ENCODE results near the gene GRK3. TPM values are rescaled to one million over a fixed set of nuclear protein-coding genes. Genes with fewer than 3 reads are reported as not detected.

The GRK3 gene
- total and polyA plus RNA-seq, 2 of the 4 experiments (the other 2 are of a cell fraction): 0.58 to 1.6 TPM

DNA sequence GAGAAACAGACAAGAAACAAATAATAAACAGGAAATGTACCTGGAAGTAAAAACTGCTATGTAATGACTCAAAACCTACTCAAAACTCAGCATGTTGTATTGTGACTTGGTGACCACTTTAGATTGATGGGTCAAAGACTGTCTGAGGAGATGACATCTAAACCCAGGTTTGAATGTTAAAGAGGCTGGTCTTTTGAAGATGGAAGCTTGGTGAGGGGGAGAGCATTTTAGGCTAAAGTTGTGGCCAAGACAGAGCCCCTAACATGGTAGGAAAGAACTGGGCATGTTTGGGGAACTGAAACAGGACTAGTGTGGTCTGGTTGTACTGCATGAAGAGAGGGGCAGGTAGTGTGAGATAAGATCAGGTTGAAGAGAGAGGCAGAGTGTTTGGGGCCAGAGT is 92.2 kb downstream of the GRK3 start:
- no peak overlapping the region for H4K8ac ChIP-seq (ENCODE audit: low read depth in 2 of 2, low read length in 2 of 2)
- H2AK9ac ChIP-seq (replicated peaks; ENCODE audit: low read depth, low read length, poor library complexity): no peak overlapping the region
- no peak overlapping the region for H2BK20ac ChIP-seq (ENCODE audit: low read depth, low read length)
- no peak overlapping the region for H3K56ac ChIP-seq (ENCODE audit: extremely low read depth, insufficient read depth, low read length)
- no peaks in the 10 kb centered on the region for H3K9me1 ChIP-seq (ENCODE audit: insufficient read depth, low read length)
- no peak overlapping the region for H2BK15ac ChIP-seq (ENCODE audit: low read depth, low read length)
- no peak overlapping the region for H2AFZ ChIP-seq (replicated peaks; ENCODE audit: low read length, poor library complexity)
- no peak overlapping the region for H4K5ac ChIP-seq (ENCODE audit: low read depth, low read length)
- no peak for ATAC-seq (ENCODE audit: low read depth)
- no peak overlapping the region for H2BK5ac ChIP-seq (ENCODE audit: low read depth, low read length, poor library complexity, severe bottlenecking)
- H3K27ac ChIP-seq (ENCODE audit: insufficient read depth, low read length): no peak overlapping the region
- H2AK5ac ChIP-seq (ENCODE audit: low read depth, low read length): no peak overlapping the region
- no peak overlapping the region for H3K4me2 ChIP-seq (ENCODE audit: low read depth, low read length)
- H3K18ac ChIP-seq (ENCODE audit: low read depth, low read length): no peak overlapping the region
- intact Hi-C loops (cut with micrococcal nuclease) (no loop called here), in situ Hi-C loops (cut with MboI; ENCODE audit: low sequenced_read_pairs) (no loop called here), dilution Hi-C loops (cut with HindIII; ENCODE audit: low sequenced_read_pairs, unreplicated experiment) (no loop called here)
- H3K9ac ChIP-seq (ENCODE audit: low read depth, low read length): no peak overlapping the region
- H2BK120ac ChIP-seq (ENCODE audit: low read depth, low read length): no peak overlapping the region
- ChIA-PET CTCF (no interaction called here), POLR2A (ENCODE audit: unreplicated experiment) (no interaction called here)
- no peaks in the 10 kb centered on the region for H3K79me1 ChIP-seq (ENCODE audit: low read depth in 1 of 2, low read length in 2 of 2)
- H3K4ac ChIP-seq (ENCODE audit: low read depth, low read length): no peak overlapping the region
- no peak for TF ChIP-seq RFX5 (IDR thresholded peaks at IDR 0.05; ENCODE audit: low read depth, low read length)
- TF ChIP-seq, protein P1, sequence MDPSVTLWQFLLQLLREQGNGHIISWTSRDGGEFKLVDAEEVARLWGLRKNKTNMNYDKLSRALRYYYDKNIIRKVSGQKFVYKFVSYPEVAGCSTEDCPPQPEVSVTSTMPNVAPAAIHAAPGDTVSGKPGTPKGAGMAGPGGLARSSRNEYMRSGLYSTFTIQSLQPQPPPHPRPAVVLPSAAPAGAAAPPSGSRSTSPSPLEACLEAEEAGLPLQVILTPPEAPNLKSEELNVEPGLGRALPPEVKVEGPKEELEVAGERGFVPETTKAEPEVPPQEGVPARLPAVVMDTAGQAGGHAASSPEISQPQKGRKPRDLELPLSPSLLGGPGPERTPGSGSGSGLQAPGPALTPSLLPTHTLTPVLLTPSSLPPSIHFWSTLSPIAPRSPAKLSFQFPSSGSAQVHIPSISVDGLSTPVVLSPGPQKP (IDR thresholded peaks at IDR 0.05; ENCODE audit: borderline replicate concordance, low read depth, low read length): no peak
- TF ChIP-seq BHLHE40 (IDR thresholded peaks at IDR 0.05; ENCODE audit: low read depth, low read length): no peak
- no peak for TF ChIP-seq MXI1 (IDR thresholded peaks at IDR 0.05; ENCODE audit: borderline replicate concordance, low read depth, low read length)
- no peak for TF ChIP-seq MAZ (IDR thresholded peaks at IDR 0.05; ENCODE audit: borderline replicate concordance, low read depth, low read length)
- no peak for TF ChIP-seq FOS (IDR thresholded peaks at IDR 0.05; ENCODE audit: low read depth, low read length)
- TF ChIP-seq NFE2L2 (IDR thresholded peaks at IDR 0.05; ENCODE audit: low read depth, low read length): no peak
- TF ChIP-seq MAFK (IDR thresholded peaks at IDR 0.05; ENCODE audit: low read depth, low read length): no peak
- no peak for TF ChIP-seq RAD21 (IDR thresholded peaks at IDR 0.05; ENCODE audit: low read length)
- no peak for TF ChIP-seq CHD1 (IDR thresholded peaks at IDR 0.05; ENCODE audit: low read depth, low read length)
- TF ChIP-seq CEBPB (IDR thresholded peaks at IDR 0.05; ENCODE audit: low read depth, low read length): no peak
- no TSS peak for BruUV-seq (replicated peaks)
- H3K4me1 ChIP-seq (ENCODE audit: control insufficient read depth, insufficient read depth, low read length): no peaks in the 10 kb centered on the region
- H3K36me3 ChIP-seq (ENCODE audit: control insufficient read depth, insufficient read depth, low read length): no peaks in the 10 kb centered on the region
- no peaks in the 10 kb centered on the region for H3K9me3 ChIP-seq (ENCODE audit: control insufficient read depth, insufficient read depth, low read length)
- H3K27me3 ChIP-seq (ENCODE audit: control insufficient read depth, insufficient read depth, low read length): no peaks in the 10 kb centered on the region
- no peak overlapping the region for H3K23ac ChIP-seq (ENCODE audit: low read depth, low read length)
- no peak overlapping the region for H4K91ac ChIP-seq (ENCODE audit: insufficient read depth, low read depth, low read length)
- no peak for DNase-seq
- H4K20me1 ChIP-seq (ENCODE audit: insufficient read depth, low read length): no peaks in the 10 kb centered on the region
- H3K4me3 ChIP-seq (ENCODE audit: insufficient read depth, low read depth, low read length): no peak overlapping the region
- H3K14ac ChIP-seq (replicated peaks; ENCODE audit: low read depth, low read length): no peak overlapping the region

All from IMR-90 (cell line).